Large intestine (tissue), 12 donors: ENCODE results near the gene GOLGB1. TPM values are rescaled to one million over a fixed set of nuclear protein-coding genes. Genes with fewer than 3 reads are reported as not detected.
A peak's percentile ranks its signal among the peaks of the same experiment; 100 is the strongest.
"Not testable (repeated sequence)": the region's sequence is repeated elsewhere in the genome, so short reads cannot be mapped to it uniquely, and the experiment has no call there.

Experiments
- DNase-seq, 2 donors: peaks; one replicate each; pipeline versions ENCODE4 v3.0.0 to v3.0.0-alpha.2; 2013
- H3K27ac ChIP-seq: one replicate; pipeline ENCODE4 v1.5.1; 2013; ENCODE audit warnings: low read length
- H3K27me3 ChIP-seq: 2 replicates; pipeline ENCODE4 v1.6.1; 2013; ENCODE audit warnings: low read length; ENCODE audit not compliant: control insufficient read depth, insufficient read depth
- H3K36me3 ChIP-seq: 2 replicates; pipeline ENCODE4 v1.6.1; 2013; ENCODE audit warnings: low read length; ENCODE audit not compliant: control insufficient read depth, insufficient read depth
- H3K4me1 ChIP-seq: one replicate; pipeline ENCODE4 v1.6.1; 2013; ENCODE audit warnings: low read length; ENCODE audit not compliant: control insufficient read depth, insufficient read depth
- H3K4me3 ChIP-seq: one replicate; pipeline ENCODE4 v1.5.1; 2013; ENCODE audit warnings: low read length
- H3K9me3 ChIP-seq: one replicate; pipeline ENCODE4 v1.6.1; 2013; ENCODE audit warnings: mild to moderate bottlenecking, low read depth, low read length, moderate library complexity; ENCODE audit not compliant: control insufficient read depth
- WGBS: methylation state at CpG from one replicate; pipeline ENCODE4 v1.1.5; 2013; ENCODE audit warnings: low lambda C conversion rate; ENCODE audit not compliant: insufficient coverage; 5-methylcytosine and 5-hydroxymethylcytosine counted together
- long read RNA-seq, 11 donors: transcript quantifications; one replicate each; lab custom pipeline, GENCODE V29; 2026
- polyA plus RNA-seq: library from polyadenylated mRNA; unstranded; fragments of 120-200 nt; gene quantifications from one replicate; pipeline ENCODE4 v1.2.1, GENCODE V29; 2013

Gene GOLGB1, protein sequence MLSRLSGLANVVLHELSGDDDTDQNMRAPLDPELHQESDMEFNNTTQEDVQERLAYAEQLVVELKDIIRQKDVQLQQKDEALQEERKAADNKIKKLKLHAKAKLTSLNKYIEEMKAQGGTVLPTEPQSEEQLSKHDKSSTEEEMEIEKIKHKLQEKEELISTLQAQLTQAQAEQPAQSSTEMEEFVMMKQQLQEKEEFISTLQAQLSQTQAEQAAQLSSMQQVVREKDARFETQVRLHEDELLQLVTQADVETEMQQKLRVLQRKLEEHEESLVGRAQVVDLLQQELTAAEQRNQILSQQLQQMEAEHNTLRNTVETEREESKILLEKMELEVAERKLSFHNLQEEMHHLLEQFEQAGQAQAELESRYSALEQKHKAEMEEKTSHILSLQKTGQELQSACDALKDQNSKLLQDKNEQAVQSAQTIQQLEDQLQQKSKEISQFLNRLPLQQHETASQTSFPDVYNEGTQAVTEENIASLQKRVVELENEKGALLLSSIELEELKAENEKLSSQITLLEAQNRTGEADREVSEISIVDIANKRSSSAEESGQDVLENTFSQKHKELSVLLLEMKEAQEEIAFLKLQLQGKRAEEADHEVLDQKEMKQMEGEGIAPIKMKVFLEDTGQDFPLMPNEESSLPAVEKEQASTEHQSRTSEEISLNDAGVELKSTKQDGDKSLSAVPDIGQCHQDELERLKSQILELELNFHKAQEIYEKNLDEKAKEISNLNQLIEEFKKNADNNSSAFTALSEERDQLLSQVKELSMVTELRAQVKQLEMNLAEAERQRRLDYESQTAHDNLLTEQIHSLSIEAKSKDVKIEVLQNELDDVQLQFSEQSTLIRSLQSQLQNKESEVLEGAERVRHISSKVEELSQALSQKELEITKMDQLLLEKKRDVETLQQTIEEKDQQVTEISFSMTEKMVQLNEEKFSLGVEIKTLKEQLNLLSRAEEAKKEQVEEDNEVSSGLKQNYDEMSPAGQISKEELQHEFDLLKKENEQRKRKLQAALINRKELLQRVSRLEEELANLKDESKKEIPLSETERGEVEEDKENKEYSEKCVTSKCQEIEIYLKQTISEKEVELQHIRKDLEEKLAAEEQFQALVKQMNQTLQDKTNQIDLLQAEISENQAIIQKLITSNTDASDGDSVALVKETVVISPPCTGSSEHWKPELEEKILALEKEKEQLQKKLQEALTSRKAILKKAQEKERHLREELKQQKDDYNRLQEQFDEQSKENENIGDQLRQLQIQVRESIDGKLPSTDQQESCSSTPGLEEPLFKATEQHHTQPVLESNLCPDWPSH (N-terminal part only)
- polyA plus RNA-seq, result 53.9 TPM
- long read RNA-seq, donor 1, full-length matches to known transcripts, result 1 of 7 reads
- long read RNA-seq, donor 1, partial matches to known transcripts, result 6 of 7 reads
- long read RNA-seq, donor 1, other reads (novel, unspliced or antisense), result 0 of 7 reads
- long read RNA-seq, donor 2, full-length matches to known transcripts, result 4 of 26 reads
- long read RNA-seq, donor 2, partial matches to known transcripts, result 22 of 26 reads
- long read RNA-seq, donor 2, other reads (novel, unspliced or antisense), result 0 of 26 reads
- long read RNA-seq, donor 3, result 0 reads
- long read RNA-seq, donor 4, result 0 reads
- long read RNA-seq, donor 5, partial matches to known transcripts, result 12 of 12 reads
- long read RNA-seq, donor 5, other reads (novel, unspliced or antisense), result 0 of 12 reads
- long read RNA-seq, donor 6, full-length matches to known transcripts, result 1 of 39 reads
- long read RNA-seq, donor 6, partial matches to known transcripts, result 38 of 39 reads
- long read RNA-seq, donor 6, other reads (novel, unspliced or antisense), result 0 of 39 reads
- long read RNA-seq, donor 7, partial matches to known transcripts, result 6 of 6 reads
- long read RNA-seq, donor 7, other reads (novel, unspliced or antisense), result 0 of 6 reads
- long read RNA-seq, donor 8, full-length matches to known transcripts, result 2 of 36 reads
- long read RNA-seq, donor 8, partial matches to known transcripts, result 34 of 36 reads
- long read RNA-seq, donor 8, other reads (novel, unspliced or antisense), result 0 of 36 reads
- long read RNA-seq, donor 9, partial matches to known transcripts, result 8 of 8 reads
- long read RNA-seq, donor 9, other reads (novel, unspliced or antisense), result 0 of 8 reads
- long read RNA-seq, donor 10, partial matches to known transcripts, result 18 of 18 reads
- long read RNA-seq, donor 10, other reads (novel, unspliced or antisense), result 0 of 18 reads
- long read RNA-seq, donor 11, result 0 reads

DNA sequence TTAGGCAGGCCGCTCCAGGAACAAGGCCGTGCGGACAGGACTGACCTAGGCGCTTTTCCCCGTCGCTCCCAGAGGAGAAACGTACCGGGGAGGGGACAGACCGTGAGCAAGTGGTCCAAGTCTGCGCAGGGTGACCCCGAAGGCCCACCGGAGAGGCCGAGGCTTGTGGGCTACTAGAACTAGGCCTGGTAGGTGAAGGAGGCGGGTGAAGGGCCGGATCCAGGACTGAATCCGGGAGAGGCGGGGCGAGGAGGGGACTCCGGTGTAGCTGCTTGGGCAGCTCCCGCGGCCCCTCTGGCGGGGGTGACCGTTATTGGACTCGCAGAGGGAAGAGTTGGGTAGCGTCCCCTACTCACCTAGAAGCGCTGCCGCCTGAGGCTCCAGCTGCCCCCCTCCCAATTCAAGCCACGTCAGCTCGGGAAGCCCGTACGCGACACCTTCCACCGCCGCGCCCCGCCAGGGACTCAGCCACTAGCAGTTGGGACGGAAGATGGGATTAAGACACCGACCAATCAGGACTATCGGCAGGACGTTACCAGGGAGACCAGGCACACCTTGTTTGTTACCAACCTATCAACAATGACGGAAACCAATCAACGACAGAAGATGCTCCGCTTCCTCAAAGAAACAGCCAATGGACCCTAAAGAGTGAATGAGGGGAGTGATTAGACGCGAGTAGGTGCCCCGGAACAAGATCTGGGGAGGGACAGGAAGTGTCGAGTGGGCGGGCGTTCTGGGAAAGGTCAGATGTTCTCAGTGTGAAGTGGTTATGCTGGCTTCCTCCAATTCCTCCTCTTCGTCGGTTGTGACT lies at the start of gene GOLGB1:
Gene GOLGB1 (minus strand): TSS at position 466 of the 811 bp plus-strand sequence. CDS start 18,770 bp downstream, outside the sequence.
- WGBS, result no CpG with 5 or more reads among the region's 51 CpGs
- H3K4me3 ChIP-seq, result peak within 1 kb of the TSS; percentile 88
- peaks cover 4% of the 10 kb centered on the region for H3K4me1 ChIP-seq
- peak; percentile 99 for DNase-seq
- H3K9me3 ChIP-seq, result no peaks in the 10 kb centered on the region
- no peaks in the 10 kb centered on the region for H3K36me3 ChIP-seq
- H3K27me3 ChIP-seq, result no peaks in the 10 kb centered on the region
- H3K27ac ChIP-seq, result peak within 1 kb of the TSS; percentile 96

DNA sequence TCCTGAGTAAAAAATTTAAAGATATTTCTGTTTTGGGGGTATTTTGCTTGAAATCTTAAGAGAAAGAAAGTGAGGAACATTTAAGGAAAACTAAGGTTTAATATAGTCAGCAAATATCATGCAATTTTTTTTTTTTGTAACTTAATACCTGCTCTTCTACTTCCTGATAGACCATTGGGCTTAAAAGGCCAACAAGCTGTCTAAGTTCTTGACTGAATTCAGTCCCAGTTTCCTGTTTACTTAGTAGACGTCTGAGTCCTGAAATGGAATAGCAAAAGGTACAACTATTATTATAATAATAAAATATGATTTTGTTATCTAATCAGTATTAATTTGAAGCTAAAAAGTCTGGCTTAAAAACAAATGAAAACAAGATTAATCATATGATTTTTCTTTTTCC lies 47.4 kb upstream of the GOLGB1 start:
- 80% methylated on average over 1 of the region's 1 CpG for WGBS
- no peak overlapping the region for H3K4me3 ChIP-seq

DNA sequence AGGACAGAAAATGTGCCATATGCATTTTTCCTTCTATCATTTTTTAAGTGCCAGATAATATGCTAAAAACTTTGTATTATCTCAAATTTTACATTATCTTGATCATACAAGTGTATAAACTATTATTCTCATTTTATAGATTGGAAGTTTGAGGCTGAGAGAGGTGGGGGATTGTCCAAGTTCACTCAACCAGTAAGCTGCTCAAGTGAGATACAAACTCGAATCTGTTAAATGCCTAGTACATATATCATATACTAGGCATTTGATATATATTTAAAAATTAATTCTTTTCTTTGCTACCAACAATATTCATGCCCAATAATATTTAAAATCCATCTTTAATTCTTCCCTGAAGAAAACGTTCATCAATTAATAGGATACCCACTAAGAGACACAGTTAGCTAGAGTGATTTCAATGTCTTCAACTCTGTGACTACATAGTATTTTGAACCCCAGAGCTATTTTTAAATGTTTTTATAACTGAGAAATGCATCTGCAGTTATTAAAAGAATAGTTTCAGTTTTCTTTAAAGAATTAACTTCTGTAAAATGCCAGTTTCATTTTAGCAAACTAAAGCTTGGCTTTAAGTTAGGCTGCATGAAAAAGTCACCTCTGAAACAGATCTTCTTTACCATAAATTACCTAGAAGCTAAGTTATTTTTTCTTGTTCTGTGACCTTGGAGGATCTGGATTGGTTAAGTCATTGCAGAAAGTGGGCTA lies 44.9 kb upstream of the GOLGB1 start:
- Histone ChIP-seq H3K4me3 (no peak overlapping the region), H3K4me1 (no peaks in the 10 kb centered on the region), H3K9me3 (no peaks in the 10 kb centered on the region), H3K27ac (no peak overlapping the region), H3K27me3 (no peaks in the 10 kb centered on the region), H3K36me3 (peaks cover 16% of the 10 kb centered on the region)
- WGBS, result 92% methylated on average over 2 of the region's 2 CpGs
- no peak for DNase-seq

More for the DNA sequence above, 47.4 kb upstream of the GOLGB1 start:
- DNase-seq, result no peak
- Histone ChIP-seq H3K27ac (no peak overlapping the region), H3K27me3 (no peaks in the 10 kb centered on the region), H3K4me1 (no peaks in the 10 kb centered on the region), H3K36me3 (peaks cover 9% of the 10 kb centered on the region), H3K9me3 (no peaks in the 10 kb centered on the region)

DNA sequence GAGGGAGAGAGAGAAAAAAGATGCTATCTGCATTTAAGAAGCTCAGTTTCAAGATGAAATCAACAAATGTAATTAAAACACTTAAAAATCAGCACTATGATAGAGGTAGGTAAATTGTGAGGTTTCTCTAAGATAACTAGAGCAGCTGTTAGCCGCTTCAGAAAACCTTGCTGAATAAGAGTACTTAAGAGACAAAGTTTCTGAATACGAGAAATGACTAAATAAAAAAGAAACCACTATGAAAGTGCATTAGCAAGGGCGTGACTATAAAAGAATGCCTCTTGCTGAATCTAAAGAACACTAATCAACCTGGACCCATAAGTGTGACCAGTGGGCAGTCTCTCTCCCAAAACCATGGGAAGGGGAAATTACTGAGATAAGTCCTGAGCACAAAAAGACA lies 43.5 kb upstream of the GOLGB1 start:
- Histone ChIP-seq H3K27ac (no peak overlapping the region), H3K27me3 (no peaks in the 10 kb centered on the region), H3K36me3 (peaks cover 25% of the 10 kb centered on the region), H3K9me3 (no peaks in the 10 kb centered on the region), H3K4me3 (no peak overlapping the region), H3K4me1 (no peaks in the 10 kb centered on the region)
- DNase-seq, result no peak
- WGBS, result 100% methylated on average over 2 of the region's 3 CpGs

DNA sequence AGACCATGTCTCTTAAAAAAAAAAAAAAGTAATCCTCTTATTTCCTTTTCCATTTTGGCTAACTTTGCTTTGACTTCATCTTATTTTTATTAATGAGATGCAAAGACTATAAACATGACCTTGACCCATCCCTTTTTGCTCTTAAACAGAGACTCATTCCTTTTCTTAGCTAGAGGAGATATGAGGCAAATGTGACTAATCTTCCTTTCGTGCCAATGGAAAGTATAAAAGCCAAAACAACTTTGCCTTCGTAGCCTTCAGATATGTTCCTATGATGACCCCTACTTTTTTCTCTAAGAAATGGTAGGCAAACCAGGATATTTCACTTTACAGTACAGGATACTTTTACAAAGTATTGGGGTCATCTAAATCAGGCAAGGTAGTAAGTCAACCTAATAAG lies 36.9 kb upstream of the GOLGB1 start:
- DNase-seq, result no peak
- no peaks in the 10 kb centered on the region for H3K9me3 ChIP-seq
- no peaks in the 10 kb centered on the region for H3K4me1 ChIP-seq
- WGBS, result 100% methylated on average over 1 of the region's 2 CpGs
- peaks cover 46% of the 10 kb centered on the region for H3K36me3 ChIP-seq
- H3K27ac ChIP-seq, result no peak overlapping the region
- no peak overlapping the region for H3K4me3 ChIP-seq
- no peaks in the 10 kb centered on the region for H3K27me3 ChIP-seq

DNA sequence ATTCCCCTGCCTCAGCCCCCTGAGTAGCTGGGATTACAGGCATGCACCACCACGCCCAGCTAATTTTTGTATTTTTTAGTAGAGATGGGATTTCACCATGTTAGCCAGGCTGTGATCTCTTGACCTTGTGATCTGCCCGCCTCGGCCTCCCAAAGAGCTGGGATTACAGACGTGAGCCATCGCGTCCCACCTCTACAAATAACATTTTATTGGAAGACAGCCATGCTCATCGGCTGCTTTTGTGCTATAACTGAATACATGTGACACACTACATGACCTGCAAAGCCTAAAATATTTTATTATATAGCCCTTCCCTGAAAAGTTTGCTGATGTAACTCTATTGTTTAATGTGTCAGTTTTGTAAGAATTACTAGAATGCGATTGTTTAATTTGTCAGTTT lies 33.2 kb upstream of the GOLGB1 start:
- 0% methylated on average over 1 of the region's 8 CpGs for WGBS
- peaks cover 44% of the 10 kb centered on the region for H3K36me3 ChIP-seq

DNA sequence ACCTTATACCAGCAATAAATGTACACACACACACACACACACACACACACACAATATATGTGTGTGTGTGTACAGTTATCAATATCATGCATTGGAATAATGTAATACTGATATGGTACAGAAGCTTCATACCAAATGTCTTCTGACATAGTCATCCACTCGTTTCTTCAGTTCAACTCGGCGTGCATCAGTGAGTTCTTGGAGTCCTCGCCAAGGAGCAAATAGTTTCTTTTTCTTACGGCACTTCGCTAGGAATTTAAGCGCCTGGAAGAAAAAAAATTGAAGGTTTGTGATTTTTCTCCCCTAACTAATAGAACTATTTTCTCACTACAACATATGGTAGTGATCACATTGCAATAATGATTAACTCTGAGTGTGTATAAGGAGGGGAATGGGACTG lies 32.1 kb upstream of the GOLGB1 start:
- whole genome bisulfite sequencing, result 97% methylated on average over 4 of the region's 7 CpGs
- no peaks in the 10 kb centered on the region for H3K4me1 ChIP-seq
- peaks cover 42% of the 10 kb centered on the region for H3K36me3 ChIP-seq
- H3K27me3 ChIP-seq, result no peaks in the 10 kb centered on the region
- no peaks in the 10 kb centered on the region for H3K9me3 ChIP-seq
- no peak overlapping the region for H3K4me3 ChIP-seq
- H3K27ac ChIP-seq, result no peak overlapping the region
- no peak for DNase-seq

More for the DNA sequence above, 33.2 kb upstream of the GOLGB1 start:
- not testable (repeated sequence) for H3K27ac ChIP-seq, H3K4me1 ChIP-seq, H3K9me3 ChIP-seq, DNase-seq, H3K27me3 ChIP-seq, H3K4me3 ChIP-seq

DNA sequence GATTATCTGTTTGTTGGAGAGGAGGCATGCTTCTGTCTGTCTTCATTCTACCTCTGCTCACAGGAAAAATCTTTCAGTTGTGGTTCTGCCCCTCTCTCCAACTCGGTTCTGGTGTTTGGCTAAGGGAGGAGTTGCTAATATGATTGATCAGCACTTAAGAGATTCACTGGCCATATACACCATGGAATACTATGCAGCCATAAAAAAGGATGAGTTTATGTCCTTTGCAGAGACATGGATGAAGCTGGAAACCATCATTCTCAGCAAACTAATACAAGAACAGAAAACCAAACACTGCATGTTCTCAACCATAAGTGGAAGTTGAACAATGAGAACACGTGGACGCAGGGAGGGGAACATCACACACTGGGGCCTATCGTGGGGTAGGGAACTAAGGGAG lies 25.6 kb upstream of the GOLGB1 start:
- peaks cover 55% of the 10 kb centered on the region for H3K36me3 ChIP-seq
- H3K4me3 ChIP-seq, H3K4me1 ChIP-seq, H3K27ac ChIP-seq, DNase-seq, H3K27me3 ChIP-seq, H3K9me3 ChIP-seq: not testable (repeated sequence)
- WGBS, result no CpG with 5 or more reads among the region's 4 CpGs
